NCI-H2171 (cell line): ENCODE data around the gene TM4SF4.

Experiments used
- DNase-seq: peaks from one replicate; lab custom pipeline; 2025; lab: John Stamatoyannopoulos, UW

Gene TM4SF4

DNA sequence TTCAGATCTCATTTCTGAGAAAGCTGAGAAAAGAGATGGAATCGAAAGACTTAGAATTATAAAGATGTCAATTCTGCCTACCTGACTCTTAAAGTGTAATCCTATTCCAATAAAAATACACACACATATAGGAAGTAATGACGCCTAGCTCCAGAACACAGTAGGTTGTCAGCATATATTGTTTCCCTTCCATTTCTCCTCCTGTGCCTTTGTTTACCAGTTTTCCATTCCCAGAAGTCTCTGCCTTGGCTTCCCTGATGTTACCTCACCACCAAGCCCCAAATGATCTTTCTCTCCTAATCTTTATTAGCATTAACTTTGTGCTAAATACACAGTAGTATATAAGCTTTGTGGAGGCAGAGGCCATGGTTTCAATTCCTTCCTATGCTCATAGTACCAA lies 40.0 kb downstream of the TM4SF4 start:
- no peak for DNase-seq

DNA sequence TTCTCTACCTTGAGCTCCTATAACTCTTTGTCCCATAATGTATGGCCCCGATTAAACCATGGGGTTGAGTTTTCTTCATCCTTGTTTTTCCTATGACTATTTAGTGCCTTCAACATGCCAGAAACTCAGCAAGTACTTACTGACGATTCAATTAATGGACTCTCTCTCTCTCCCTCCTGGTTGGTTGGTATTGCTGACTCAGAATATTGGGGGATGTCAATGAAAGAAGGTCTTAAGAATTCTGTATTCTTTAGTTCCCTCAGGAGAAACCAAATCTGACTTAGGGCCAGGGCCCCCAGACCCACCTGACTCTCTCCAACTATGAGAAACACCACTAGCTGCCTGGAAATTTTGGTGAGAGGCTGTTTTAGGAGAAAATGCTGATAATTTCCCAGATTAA lies 40.8 kb downstream of the TM4SF4 start:
- DNase-seq, result no peak

- no peak for DNase-seq
Measured at GRCh38 chr3:149516920-149517319, 42.4 kb downstream of the TM4SF4 start.

GRCh38 chr3:149519912-149520311 lies 45.4 kb downstream of the TM4SF4 start:
- no peak for DNase-seq

GRCh38 chr3:149523512-149524299 lies 49.2 kb downstream of the TM4SF4 start:
- DNase-seq, result no peak

DNA sequence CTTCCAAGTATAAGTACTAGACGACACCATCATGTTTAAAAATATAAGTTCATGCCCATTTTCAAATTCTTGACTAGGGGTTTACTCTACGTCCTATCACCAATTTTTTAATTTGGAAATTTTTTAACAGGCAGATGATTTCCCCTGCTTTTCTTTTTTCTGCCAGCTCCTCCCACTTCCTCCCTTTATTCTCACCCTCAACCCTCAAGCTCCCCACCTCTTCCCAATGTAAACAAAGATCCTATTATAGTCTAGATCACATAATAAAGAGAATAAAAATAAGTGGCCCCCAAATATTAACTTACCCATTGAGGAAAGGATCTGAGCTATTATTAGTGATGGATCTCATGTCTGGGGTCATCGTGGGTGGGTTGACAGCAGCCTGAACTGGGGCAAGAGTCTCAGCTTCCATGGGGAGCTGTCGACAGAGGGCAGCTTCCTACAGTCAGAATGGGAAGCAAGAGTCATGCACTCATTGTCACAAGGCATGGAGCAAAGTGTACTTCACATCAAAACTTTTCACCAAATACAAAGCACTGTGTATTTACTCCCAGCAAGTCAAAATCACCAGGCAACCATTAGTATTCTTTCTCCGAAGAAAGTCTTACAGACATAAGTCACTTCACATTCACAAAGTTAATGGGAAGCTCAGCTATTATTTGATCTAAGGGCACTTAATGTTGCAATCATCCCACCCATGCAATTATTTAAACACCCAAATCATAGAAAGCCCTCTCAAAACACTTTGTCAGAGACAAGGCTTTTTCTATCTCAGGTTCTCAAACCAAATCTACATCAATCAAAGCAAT lies 53.2 kb downstream of the TM4SF4 start:
- DNase-seq, result no peak

GRCh38 chr3:149528340-149528650 lies 53.8 kb downstream of the TM4SF4 start:
- no peak for DNase-seq

DNA sequence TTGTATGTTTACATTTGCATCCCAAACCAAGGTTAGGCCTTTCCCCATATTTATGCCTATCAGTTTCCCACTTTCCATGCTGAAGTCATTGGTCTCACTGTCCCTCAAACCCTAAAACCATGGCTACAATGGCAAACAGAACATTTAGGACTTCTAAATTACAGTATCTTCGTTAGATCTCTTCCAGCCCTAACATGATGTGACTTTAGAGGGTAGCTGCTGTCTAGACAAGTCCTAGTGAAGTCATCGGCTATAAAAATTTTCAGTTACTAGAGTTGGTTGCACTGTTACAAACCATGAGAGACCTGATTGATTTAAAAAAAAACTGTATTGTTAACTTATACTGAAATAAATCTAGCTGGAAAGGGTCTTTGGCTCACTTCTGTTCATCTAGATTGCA lies 54.6 kb downstream of the TM4SF4 start:
- no peak for DNase-seq

DNA sequence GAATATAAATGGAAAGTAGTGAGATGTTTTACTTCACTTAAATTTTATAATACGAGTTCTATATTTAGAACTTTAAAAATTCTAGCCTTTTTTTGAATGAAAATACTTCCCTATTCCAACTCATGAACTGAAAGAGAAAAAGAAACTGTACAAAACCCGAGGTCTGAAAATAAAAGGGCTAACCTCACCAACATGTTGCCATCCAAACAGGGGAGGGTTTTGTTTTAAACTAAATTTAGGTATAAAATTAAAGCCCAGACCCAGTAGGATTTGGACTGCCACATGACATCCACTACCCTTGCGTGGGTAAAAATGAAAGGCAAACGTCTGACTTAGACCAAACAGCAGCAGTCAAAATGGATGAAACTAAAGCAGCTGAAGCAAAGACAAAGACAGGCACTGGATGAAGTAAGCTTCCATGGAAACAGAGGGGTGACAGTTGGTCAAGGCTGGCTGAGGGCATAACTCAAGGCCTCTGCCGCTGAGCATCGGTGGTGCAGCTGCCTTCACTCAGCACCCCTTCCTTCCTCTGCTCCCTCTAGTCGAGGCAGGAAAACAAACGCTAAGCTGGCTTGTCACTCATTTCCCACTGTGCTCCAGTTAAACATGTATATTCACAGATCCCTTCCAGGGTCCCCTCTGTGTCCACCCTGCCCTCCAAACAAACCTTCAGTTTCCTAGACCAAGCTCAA lies 58.1 kb downstream of the TM4SF4 start:
- DNase-seq, result no peak

- no peak for DNase-seq
Measured at GRCh38 chr3:149534082-149534481, 59.6 kb downstream of the TM4SF4 start.

DNA sequence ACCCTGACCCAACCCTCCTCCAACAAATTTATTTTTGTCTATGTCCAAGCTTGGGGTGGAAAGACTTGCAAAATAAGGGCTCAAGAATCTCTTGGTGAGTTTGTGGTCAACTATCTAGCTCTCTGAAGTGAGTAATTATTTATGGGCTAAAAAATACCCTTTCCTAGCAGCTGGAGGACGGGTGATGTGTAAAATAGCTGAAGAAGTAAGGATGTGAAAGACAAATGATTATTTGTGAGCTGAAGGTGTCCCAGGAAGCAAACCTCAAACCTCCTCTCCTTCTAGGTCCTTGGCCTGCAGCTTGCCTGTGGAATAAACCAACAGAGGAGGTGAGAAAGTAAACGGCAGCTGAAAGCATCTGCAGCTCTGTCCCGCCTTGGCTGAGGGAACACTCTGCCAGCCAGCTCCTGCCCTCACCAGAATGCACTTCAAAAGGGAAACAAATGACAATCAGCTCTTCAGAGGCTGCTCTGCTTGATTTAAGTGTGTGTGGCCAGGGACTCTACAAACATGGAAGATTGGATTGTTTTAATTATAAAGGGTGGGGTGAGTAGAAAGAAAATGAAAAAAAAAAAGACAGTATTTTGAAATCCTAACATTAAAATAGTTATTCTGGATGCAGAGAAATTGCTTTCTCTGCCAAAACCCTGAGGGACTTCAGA lies 60.3 kb downstream of the TM4SF4 start:
- no peak for DNase-seq

GRCh38 chr3:149535333-149535685 lies 60.8 kb downstream of the TM4SF4 start:
- no peak for DNase-seq

GRCh38 chr3:149536429-149536828 lies 61.9 kb downstream of the TM4SF4 start:
- DNase-seq, result no peak

- DNase-seq, result no peak
Measured at GRCh38 chr3:149538371-149538770, 63.9 kb downstream of the TM4SF4 start.

DNA sequence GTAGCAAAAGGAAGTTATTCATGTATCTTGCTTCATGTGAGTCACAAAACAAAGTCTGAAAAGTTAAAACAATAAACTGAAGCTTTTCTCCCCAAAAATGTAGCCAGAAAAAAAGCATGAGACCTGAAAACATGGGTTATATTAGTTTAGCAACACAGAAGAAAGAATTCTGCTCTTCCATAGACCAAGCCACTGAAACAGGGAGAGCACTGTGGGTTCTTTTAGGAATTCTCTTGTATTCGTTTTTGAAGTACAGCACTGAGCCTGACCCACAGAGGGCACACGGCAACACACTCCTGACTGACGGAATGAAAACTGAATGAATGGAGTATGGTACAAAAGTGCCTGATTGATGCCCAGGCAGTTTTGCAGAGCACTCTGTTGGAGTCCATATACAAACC lies 66.6 kb downstream of the TM4SF4 start:
- no peak for DNase-seq

DNA sequence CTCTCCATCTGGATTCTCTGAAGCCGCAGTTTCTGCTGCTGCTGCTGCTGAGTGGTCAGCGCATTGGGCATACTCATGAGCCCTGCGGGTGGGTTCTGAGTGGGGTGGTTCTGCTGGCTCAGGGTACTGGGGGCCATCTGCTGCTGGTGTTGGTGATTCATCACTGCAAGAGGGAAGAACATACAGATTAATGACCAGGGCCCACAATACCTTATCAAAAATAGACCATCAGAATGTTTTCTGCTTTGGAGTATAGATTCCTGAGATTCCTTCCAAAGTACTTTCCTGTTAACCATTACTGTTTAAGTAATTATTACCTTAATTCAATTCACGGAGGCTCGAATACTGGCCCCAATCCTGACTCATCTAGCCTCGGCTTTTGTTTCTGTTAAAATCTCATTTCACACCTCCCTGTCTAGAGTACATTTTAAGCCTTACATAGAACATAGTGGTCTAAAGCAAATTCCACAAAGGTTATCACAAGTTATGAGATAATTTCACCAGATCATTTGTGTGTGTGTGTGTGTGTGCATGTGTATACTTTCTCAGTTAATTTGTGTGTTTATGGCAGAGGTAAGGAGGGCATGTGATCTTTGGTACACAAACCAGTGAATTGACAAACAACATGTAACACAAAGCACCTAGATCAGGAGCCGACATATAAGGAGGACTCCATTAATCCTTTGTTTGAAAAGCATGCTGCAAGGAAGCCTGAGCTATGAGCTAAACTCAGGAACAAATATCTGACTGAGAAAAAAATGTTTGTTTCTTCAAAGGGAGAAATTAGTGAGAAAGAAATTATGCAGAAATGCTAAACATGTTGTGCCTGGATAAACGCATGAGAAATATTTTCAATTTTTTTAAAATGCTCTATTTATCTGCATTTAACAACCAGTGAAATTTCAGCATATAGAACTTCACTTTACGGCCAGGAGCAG lies 68.1 kb downstream of the TM4SF4 start:
- DNase-seq, result no peak

DNA sequence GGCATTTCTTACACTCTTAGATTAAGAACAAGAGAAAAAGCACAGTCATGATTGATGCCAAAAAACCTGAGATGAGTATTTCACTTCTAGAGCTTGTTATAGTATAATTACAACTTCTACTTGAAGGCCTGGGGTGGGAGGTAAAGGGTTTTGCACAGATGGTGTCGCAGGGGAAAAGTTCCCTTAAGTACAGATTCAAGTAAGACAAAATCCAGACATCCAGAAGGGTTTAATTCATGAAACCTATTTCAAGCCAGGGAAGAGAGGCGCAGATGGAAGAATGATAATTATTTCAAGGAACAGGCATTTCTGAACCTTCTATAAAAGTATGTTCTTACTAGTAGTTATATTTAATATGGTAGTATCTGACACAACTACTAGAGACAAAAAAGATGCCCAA lies 70.6 kb downstream of the TM4SF4 start:
- DNase-seq, result no peak

DNA sequence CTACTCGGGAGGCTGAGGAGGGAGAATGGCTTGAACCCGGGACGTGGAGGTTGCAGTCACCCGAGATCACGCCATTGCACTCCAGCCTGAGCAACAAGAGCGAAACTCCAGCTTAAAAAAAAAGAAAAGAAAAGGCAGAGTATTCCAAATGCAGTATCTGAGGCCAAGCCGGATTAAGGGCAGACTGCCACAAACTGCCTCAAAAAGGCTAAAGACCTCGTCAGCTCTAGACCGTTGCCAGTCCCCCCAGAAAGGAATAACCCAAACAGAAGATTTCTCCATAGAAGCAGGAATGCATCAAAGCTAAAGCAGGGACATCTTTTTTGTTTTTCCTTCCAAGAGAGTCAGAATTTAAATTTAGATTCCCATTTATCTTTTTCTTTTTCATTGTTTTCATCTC lies 72.9 kb downstream of the TM4SF4 start:
- no peak for DNase-seq

GRCh38 chr3:149547954-149548668 lies 73.6 kb downstream of the TM4SF4 start:
- no peak for DNase-seq

GRCh38 chr3:149548669-149549065 lies 74.2 kb downstream of the TM4SF4 start:
- DNase-seq, result no peak

GRCh38 chr3:149551500-149551899 lies 77.0 kb downstream of the TM4SF4 start:
- no peak for DNase-seq
